T-helper 1 cell (primary cell): ENCODE data around the gene CGB3.
"Not testable (repeated sequence)": the region's sequence is repeated elsewhere in the genome, so short reads cannot be mapped to it uniquely, and the experiment has no call there.

ENCODE experiments used
- DNase-seq, 5 donors: peaks; one replicate each; pipeline ENCODE4 v3.0.0-alpha.2; 2012 to 2020
- total RNA-seq, 4 donors: gene quantifications; one replicate each; lab custom pipeline; 2026; lab: John Stamatoyannopoulos, UW

CGB3 gene
- total RNA-seq, result 0 reads per million in 4 donors

DNA sequence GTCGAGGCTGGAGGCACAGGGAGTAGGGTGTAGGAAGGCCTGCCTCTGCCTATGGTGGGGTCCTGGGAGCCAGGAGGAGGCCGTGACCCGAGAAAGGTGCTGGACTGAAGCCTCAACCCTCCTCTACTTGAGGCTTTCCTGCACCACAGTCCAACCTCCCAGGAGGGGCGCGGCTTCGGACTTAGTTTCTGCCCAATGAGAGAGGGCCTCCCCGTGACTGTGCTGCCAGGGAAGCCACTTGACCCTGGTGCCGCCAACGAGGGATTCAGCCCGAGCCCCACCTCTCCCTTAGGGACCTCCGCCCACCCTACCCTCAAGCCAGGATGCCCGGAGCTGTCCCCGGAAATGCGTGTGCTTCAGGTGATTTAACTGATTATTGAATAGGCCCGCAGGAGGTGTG is at the start of gene CGB3:
Gene CGB3, minus strand, starts transcription at position 101 of the 400 bp plus-strand sequence. CDS start 362 bp downstream, outside the sequence.
- not testable (repeated sequence) for DNase-seq

DNA sequence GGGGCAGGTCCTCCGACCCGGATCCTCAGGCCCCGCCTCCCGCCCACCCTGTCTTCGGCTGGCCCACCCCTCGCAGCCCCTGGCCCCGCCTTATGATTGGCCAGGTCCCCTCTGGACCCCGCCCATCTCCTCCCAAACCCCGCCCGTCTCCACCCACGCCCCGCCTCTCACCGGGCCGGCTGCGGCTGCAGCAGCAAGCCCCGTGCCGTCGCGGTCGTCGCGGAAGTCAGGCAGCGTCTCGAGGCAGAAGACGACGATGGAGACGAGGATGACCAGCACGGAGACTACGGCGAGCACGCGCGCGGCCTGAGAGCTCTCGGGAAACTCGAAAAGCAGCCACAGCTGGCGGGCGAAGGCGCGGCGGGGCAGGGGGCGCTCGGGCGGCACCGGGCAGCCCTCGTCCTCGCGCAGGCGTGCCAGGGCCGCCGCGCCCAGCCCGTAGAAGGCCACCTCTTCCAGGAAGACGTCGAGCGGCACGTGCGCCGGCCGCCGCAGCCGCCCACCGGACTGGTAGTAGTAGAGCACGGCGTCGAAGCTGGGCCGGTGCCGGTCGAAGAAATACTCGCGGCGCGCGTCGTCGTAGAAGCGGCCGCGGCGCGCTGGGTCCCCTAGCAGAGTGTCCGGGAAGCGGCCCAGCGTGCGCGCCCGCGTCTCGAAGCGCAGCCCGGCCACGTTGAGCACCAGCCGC is 47.9 kb upstream of the CGB3 start:
- peak in 1 of 5 donors; percentile 11 for DNase-seq

DNA sequence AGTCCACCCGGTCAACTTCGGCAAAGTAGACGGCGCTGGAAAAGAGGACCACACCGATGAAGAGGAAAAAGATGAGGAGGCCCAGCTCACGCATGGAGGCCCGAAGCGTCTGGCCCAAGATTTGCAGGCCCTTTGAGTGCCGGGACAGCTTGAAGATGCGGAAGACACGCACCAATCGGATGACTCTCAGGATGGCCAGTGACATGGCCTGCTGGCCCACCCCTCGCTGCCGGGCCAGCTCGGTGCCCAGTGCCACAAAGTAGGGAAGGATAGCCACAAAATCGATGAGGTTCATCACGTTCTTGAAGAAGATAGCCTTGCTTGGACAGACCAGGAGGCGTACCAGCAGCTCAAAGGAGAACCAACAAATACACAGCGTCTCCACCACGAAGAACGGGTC is 46.3 kb upstream of the CGB3 start:
- no peak for DNase-seq

DNA sequence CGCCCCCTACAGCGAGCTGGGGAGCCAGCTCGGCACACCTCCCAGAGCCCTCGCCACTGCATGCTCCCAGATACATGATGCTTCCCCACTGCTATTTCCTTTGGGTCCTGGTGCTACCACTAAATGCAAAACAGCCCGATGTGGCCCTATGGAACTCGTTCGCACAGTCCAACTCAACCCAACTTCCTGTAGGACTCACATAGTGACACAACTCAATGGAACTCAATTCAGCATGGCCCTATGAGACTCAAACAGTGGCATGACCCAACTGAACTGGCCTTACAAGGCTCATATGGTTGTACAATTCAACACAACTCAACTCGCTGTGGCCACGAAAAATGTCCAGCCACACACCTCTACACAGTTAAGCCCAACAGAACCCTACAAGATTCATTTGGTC is 44.9 kb upstream of the CGB3 start:
- no peak for DNase-seq

DNA sequence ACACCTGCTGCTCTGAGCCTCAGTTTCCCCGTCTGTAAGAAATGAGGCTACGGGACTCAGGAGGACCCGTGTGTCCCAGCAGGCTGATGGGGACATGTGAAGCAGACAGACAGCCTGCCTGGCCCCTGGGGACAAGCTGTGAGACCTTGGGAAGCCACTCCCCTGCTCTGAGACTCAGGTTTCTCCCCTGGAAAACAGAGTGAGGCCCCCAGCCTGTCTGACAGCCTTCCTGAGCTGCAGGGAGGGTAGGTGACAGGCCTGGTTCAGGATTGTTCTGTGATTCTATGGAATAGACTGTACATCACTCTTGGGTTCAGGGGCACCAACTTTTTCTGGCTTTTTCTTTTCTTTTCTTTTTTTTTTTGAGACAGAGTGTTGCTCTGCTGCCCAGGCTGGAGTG is 43.4 kb upstream of the CGB3 start:
- DNase-seq, result no peak

DNA sequence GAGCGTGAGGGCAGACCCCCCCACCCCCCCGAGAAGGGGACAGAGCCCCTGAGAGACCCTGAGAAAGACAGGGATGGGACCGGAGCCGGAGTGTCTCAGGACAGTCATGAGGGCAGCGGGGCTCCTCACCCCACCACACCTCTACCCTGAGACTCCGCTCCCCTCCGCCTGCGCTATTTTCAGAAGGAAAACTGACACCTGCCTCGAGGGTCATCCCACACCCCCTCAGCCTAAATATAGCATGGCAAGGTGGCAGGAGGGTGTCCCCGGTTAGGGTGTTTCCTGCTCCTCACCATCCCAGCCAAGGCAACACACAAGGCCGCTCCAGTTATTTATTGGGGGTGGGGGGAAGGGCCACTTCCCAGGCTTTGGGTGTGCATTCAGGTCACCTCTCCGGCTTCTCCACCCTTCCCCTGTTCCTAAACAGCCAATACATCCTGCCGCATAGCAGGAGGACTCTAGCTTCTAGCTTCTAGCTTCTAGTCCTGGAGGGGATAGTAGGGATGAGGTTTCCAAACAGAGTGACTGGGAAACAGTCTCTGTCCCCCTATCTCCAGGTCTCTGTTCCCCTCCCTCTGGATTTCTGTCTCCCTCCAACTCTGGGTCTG is 41.9 kb upstream of the CGB3 start:
- DNase-seq, result no peak

DNA sequence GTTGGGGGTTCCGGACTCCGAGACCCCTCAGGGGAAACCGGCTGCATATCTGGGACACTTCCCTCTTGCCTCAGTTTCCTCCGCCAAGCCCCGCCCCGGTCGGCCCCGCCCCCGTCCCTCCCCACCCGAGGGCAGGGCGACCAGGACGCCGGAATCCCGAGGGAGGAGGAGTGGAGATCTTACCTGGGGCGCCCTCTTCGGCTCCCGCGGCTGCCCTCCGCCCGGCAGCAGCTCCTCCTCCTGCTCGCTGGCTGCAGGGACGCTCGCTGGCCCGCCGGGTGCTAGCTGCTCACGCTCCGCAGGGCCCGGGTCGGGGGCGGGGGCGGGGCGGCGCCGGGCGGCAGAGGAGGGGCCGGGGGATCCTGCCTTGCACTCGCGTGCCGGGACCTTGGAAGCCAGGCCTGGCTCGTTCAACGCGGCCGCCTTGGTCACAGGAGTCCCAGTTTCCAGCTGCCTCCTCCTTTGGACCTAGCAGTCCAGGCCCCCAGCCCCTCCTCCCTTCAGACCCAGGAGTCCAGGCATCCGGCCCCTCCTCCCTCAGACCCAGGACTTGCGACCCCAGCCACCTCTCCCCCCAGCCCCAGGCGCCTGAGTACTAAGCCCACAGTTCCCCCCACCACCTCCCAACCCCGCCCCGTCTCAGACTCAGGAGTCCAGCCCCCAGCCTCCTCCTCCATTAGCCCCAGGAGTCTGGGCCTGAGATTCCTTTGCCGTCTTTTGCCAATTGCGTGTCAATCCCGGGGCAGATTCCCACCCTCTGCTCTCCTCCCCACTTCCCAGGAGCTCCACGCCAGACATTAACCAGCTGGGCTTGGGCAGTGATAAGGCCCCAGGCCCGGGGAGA is 40.9 kb upstream of the CGB3 start, which contains the start of gene NTF4:
Gene NTF4, minus strand, starts transcription at position 51 of the 844 bp plus-strand sequence. CDS start 2,821 bp downstream, outside the sequence.
- DNase-seq, result no peak

DNA sequence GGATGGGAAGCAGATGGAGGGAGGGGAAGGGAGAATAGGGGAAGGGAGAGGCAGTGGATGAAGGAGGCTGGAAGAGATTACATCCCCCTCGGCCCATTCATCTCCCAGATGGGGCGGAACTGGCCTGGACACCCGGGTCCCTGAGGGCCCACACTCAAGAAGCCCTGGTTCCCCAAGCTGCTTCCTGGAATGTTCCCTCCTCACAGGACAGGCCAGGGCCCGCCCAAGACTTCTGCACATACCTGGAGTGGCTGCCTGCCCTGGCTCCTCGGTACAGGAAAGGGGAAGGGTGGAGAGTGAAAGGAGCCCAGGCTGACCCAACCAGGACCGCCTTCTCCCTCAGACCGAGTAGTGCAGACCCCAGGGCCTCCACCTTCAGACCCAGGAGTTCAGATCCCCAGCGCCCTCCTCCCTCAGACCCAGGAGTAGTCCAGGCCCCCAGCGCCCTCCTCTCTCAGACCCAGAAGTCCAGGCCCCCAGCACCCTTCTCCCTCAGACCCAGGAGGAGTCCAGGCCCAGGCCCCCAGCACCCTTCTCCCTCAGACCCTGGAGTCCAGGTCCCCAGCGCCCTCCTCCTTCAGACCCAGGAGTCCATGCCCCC is 40.0 kb upstream of the CGB3 start:
- no peak for DNase-seq

DNA sequence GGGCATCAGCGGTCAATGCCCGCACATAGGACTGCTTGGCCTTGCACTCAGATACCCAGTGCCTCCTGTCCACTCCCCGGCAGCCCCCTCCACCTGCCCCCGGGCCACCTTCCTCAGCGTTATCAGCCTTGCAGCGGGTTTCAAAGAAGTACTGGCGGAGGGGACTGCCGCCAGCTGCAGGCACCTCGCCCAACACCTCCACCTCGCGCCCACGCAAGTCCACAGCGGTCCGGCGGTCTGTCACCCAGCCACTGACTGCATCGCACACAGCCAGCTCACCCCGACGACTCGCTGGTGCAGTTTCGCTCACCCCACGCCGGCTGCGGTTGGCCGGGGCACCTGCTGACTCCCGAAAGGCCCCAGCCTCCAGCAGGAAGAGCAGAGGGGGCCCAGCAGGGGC is 37.3 kb upstream of the CGB3 start:
- DNase-seq, result no peak

DNA sequence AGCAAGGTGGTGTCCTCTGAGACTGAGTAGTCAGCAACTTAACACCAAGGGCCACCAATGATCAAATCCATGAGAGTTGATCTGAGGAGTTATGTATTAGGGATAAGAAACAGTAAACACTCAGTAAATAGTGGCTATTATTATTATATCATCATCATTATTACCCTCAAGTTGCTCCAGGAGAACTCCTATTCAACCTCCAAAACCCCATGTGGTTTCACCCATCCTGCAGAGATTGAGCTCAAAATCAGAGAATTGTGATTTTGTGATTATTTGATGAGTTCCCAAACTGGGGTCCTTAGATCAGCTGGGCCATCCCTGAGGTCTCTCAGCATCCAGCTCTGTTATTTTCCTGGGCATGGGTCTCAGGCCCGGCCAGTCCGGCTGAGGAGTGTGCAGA is 36.9 kb upstream of the CGB3 start:
- DNase-seq, result no peak

DNA sequence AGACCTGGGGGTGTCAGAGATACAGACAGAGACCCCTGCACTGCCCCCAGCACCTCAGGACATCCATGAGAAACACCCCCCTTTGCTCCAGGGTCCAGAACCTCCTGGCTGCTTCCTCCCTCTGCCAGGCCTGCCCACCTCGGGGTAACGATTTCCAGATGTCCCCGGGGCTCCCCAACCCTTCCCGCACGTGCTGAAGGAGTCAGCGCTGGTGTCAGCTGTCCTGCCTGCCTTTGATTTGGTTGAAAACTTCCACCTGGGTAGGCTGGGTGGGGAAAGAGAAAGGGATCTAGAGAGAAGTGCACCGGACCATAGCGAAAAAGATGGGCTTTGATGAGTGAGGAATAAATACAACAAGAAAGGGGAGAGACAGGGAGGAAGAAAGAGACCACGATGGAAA is 34.9 kb upstream of the CGB3 start:
- no peak for DNase-seq

DNA sequence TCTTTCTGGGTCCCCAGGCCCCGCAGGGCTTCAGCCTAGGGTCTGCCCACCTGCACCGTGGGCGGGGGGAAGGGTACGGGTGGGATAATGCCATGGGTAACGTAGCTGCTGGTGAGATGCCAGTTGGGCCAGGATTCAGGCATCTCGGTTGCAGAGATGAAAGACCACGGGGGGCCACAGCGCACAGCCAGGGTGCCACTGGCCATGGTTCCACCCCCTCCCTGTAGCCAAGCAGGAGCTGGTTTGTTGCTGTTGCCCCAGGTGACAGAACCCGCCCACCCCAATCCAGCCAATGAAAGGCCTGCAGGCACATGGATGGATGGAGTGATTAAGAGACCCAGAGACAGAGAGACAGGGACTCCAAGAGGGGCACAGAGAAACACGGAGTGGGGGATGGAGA is 34.4 kb upstream of the CGB3 start:
- DNase-seq, result no peak

DNA sequence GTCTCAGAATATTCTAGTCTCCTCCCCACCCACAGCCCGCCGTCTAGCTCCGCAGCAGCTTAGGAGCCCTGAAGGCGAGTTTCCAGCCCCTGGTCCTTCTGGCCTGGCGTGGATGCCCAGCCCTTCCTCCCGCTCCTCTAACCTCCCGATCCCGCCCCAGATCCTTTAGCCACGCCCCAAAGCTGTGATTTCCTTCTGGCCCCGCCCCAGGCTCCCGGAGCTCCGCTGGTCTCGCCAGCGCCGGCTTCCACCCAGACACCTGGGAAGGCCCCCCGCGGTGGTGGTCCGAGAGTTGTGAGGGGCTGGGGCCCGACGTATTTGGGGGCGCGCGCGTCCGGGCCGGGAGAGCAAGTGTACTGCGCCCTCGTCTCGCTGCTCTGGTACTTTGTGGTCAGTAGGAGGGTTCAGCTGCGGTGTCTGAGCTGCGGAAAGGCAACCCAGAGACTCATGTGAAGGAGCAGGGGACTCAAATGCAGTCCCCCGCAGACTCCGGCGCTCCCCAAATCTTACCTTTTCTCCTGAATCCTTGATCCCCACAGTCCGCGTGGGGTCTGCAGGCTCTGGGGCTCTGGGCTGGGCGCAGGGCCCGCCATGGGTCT is 33.6 kb upstream of the CGB3 start, which contains the start of gene CGB7:
Gene CGB7, minus strand, starts transcription at position 114 of the 599 bp plus-strand sequence. CDS start 2,374 bp downstream, outside the sequence.
- peak in 3 of 5 donors; percentile 20 to 24 (median 20) for DNase-seq

DNA sequence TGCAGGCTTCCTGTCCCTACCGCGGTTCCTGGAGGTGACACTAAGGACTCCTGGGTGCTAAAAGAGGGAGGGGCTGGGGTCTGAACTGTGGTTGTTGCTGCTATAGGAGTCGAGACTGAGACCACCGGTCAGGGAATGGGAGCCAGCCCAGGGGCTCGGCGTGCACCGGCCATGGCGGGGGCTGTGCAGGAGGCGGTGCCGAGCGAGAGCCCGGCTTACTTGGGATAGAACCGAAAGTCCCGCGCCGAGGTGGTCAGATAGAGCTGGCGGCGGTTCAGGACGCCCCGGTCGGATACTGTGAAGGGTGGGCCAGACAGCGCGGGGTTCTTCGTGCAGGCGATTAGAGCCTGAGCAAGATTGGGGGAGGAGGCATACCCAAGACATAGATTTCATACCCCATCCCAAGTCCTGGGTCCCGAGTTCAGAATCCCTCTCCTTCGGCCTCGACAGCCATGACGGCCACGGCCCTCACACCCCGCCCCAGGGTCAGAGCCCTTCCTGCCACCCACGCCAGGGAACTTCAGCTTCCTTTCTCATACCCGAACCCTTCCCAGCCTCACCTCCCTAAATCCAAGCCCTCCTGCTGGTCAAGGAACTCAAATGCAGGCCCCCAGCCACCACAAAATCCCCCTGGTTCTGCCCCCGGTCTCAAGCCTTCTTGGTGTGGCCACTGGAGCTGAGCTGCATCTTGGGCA is 32.9 kb upstream of the CGB3 start:
- DNase-seq, result not testable (repeated sequence)

DNA sequence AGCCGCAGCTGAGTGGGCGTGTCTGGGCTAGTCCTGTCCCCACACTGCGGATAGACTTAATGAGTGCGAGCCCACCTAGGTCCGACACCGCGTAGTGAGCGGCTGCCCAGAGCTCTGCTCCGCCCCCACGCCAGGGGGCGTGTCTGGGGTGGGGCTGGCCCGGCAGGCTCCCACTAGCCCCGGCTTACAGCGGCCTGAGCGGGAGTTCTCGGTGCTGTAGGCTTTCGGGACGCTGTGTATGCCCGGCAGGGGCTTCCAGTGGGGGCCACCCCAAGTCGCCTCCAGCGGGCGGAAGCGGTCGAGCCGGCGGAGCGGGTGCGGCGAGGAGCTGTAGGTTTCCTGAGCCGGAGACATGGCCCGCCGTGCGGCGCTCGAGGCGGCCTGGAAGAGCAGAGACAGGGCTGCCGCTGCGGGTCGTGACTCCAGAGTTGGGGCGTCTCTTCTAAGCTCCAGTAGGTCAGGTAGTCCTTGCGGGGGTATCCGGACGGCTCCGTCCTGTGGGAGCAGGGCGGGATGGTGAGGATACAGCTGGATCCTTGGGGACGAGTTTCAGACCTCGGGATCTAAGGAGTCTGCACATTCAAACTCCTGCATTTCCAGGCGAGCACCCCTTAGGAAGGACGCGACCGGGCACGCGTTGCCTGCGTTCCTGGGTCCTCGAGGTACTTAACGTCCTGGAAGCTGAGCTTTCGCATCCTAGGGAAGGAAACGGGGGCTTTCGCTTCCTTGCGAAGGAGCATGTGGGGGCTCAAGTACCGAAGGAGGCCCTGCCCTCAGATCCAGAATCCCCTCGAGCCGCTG is 32.2 kb upstream of the CGB3 start:
- DNase-seq, result peak in 4 of 5 donors; percentile 24 to 49 (median 36)

DNA sequence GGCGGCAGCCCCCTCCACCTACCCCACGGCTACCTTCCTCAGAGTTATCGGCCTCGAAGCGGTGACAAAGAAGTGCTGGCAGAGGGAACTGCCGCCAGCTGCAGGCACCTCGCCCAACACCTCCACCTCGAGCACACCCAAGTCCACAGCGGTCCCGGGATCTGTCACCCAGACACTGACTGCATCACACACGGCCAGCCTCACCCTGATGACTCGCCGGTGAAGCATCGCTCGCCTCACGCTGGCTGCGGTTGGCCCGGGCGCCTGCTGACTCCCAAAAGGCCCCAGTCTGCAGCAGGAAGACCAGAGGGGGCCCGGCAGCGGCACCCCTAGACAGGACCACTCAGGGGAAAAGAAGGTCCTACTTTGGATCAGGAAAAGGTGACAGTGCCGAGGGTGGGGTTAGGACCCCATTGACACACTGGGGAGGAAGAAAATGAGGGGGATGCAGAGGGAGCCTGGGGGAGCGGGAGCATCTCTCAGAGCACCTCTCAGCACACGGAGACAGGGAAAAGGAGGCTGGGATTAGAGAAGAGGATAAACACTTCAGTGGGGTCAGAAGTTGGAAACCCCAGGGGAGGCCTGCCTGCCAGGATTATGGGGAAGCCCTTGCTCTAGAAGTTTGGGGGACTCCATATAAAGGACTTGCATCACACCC is 26.4 kb upstream of the CGB3 start:
- DNase-seq, result not testable (repeated sequence)

DNA sequence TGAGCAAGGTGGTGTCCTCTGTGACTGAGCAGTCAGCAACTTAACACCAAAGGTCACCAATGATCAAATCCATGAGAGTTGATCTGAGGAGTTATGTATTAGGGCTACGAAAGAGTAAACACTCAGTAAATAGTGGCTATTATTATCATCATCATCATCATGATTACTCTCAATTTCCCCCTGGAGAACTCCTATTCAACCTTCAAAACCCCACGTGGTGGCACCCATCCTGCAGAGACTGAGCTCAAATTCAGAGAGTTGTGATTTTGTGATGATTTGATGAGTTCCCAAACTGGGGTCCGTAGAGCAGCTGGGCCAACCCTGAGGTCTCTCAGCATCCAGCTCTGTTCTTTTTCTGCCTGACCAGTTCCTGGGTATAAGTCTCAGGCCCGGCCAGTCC is 25.7 kb upstream of the CGB3 start:
- DNase-seq, result not testable (repeated sequence)

DNA sequence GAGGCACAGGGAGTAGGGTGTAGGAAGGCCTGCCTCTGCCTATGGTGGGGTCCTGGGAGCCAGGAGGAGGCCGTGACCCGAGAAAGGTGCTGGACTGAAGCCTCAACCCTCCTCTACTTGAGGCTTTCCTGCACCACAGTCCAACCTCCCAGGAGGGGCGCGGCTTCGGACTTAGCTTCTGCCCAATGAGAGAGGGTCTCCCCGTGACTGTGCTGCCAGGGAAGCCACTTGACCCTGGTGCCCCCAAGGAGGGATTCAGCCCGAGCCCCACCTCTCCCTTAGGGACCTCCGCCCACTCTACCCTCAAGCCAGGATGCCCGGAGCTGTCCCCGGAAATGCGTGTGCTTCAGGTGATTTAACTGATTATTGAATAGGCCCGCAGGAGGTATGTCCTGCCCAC is 24.9 kb upstream of the CGB3 start, which contains the start of gene CGB8:
Gene CGB8, minus strand, starts transcription at position 101 of the 400 bp plus-strand sequence. CDS start 372 bp downstream, outside the sequence.
- not testable (repeated sequence) for DNase-seq

DNA sequence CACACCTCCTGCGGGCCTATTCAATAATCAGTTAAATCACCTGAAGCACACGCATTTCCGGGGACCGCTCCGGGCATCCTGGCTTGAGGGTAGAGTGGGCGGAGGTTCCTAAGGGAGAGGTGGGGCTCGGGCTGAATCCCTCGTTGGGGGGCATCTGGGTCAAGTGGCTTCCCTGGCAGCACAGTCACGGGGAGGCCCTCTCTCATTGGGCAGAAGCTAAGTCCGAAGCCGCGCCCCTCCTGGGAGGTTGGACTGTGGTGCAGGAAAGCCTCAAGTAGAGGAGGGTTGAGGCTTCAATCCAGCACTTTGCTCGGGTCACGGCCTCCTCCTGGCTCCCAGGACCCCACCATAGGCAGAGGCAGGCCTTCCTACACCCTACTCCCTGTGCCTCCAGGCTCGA is 19.4 kb upstream of the CGB3 start, which contains the start of gene CGB5:
Gene CGB5, plus strand, starts transcription at position 301 of the 400 bp plus-strand sequence. CDS start 362 bp downstream, outside the sequence.
- not testable (repeated sequence) for DNase-seq

DNA sequence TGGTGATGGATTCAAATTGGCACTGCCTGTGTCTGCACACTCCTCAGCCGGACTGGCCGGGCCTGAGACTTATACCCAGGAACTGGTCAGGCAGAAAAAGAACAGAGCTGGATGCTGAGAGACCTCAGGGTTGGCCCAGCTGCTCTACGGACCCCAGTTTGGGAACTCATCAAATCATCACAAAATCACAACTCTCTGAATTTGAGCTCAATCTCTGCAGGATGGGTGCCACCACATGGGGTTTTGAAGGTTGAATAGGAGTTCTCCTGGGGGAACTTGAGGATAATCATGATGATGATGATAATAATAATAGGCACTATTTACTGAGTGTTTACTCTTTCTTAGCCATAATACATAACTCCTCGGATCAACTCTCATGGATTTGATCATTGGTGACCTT is 18.5 kb upstream of the CGB3 start:
- DNase-seq, result not testable (repeated sequence)
